Measurements from ENCODE around the gene ANKRD33B.

The ANKRD33B gene

GRCh38 chr5:10537624-10538023, 26.2 kb upstream of the ANKRD33B start:
- TF ChIP-seq CTCF (IDR thresholded peaks at IDR 0.05; ENCODE audit: control insufficient read depth, extremely low read depth, insufficient read depth), result no peak
- DNase-seq (ENCODE audit: low read depth), result no peak
- H3K4me3 ChIP-seq (ENCODE audit: low read depth, low read length), result no peak overlapping the region

GRCh38 chr5:10538103-10538788, 25.6 kb upstream of the ANKRD33B start:
- H3K4me3 ChIP-seq (ENCODE audit: low read depth, low read length), result peak overlapping the region; percentile 22
- no peak for DNase-seq (ENCODE audit: low read depth)
- no peak for TF ChIP-seq CTCF (IDR thresholded peaks at IDR 0.05; ENCODE audit: control insufficient read depth, extremely low read depth, insufficient read depth)

- peak overlapping the region; percentile 22 for H3K4me3 ChIP-seq (ENCODE audit: low read depth, low read length)
- DNase-seq (ENCODE audit: low read depth), result peak; percentile 81
- no peak for TF ChIP-seq CTCF (IDR thresholded peaks at IDR 0.05; ENCODE audit: control insufficient read depth, extremely low read depth, insufficient read depth)
These were observed 24.8 kb upstream of the ANKRD33B start for GRCh38 chr5:10538789-10539686.

GRCh38 chr5:10539687-10539998, 24.2 kb upstream of the ANKRD33B start:
- TF ChIP-seq CTCF (IDR thresholded peaks at IDR 0.05; ENCODE audit: control insufficient read depth, extremely low read depth, insufficient read depth), result no peak
- no peak for DNase-seq (ENCODE audit: low read depth)

GRCh38 chr5:10540036-10540544, 23.8 kb upstream of the ANKRD33B start:
- no peak for DNase-seq (ENCODE audit: low read depth)
- TF ChIP-seq CTCF (IDR thresholded peaks at IDR 0.05; ENCODE audit: control insufficient read depth, extremely low read depth, insufficient read depth), result no peak
- no peak overlapping the region for H3K4me3 ChIP-seq (ENCODE audit: low read depth, low read length)

More at GRCh38 chr5:10539687-10539998, 24.2 kb upstream of the ANKRD33B start:
- H3K4me3 ChIP-seq (ENCODE audit: low read depth, low read length), result no peak overlapping the region

- no peak overlapping the region for H3K4me3 ChIP-seq (ENCODE audit: low read depth, low read length)
- TF ChIP-seq CTCF (IDR thresholded peaks at IDR 0.05; ENCODE audit: control insufficient read depth, extremely low read depth, insufficient read depth), result no peak
- DNase-seq (ENCODE audit: low read depth), result no peak
These were observed 22.8 kb upstream of the ANKRD33B start for GRCh38 chr5:10540951-10541646.

Data from LNCaP clone FGC (cell line).